Measurements from ENCODE around the gene POMT1. TPM values are rescaled to one million over a fixed set of nuclear protein-coding genes. Genes with fewer than 3 reads are reported as not detected.

The POMT1 gene
- polyA plus RNA-seq, 4 donors = 29.4 to 50.6 (median 35.5) TPM

- no peak for DNase-seq (ENCODE audit: low read depth in 4 of 4, low spot score in 3 of 4)
These were observed 19.8 kb downstream of the POMT1 start for GRCh38 chr9:131522257-131523085.

GRCh38 chr9:131523086-131523388 is 20.3 kb downstream of the POMT1 start:
- DNase-seq (ENCODE audit: low read depth in 4 of 4, low spot score in 3 of 4) = no peak

- DNase-seq (ENCODE audit: low read depth in 4 of 4, low spot score in 3 of 4) = no peak
These were observed 21.0 kb downstream of the POMT1 start for GRCh38 chr9:131523451-131524435.

GRCh38 chr9:131524665-131525315 is 22.1 kb downstream of the POMT1 start:
- DNase-seq (ENCODE audit: low read depth in 4 of 4, low spot score in 3 of 4) = no peak

- no peak for DNase-seq (ENCODE audit: low read depth in 4 of 4, low spot score in 3 of 4)
These were observed 23.2 kb downstream of the POMT1 start for GRCh38 chr9:131525643-131526565.

GRCh38 chr9:131528186-131528585 is 25.5 kb downstream of the POMT1 start:
- no peak for DNase-seq (ENCODE audit: low read depth in 4 of 4, low spot score in 3 of 4)

GRCh38 chr9:131528886-131529505 is 26.3 kb downstream of the POMT1 start:
- DNase-seq (ENCODE audit: low read depth in 4 of 4, low spot score in 3 of 4) = no peak

GRCh38 chr9:131529597-131530545 is 27.2 kb downstream of the POMT1 start:
- DNase-seq (ENCODE audit: low read depth in 4 of 4, low spot score in 3 of 4) = no peak

- DNase-seq (ENCODE audit: low read depth in 4 of 4, low spot score in 3 of 4) = no peak
These were observed 27.8 kb downstream of the POMT1 start for GRCh38 chr9:131530546-131530919.

GRCh38 chr9:131530920-131531832 is 28.5 kb downstream of the POMT1 start, which contains the start of gene UCK1:
Gene UCK1, minus strand, starts transcription at chr9:131531263. Its CDS starts 89 bp downstream, at chr9:131531174.
- DNase-seq (ENCODE audit: low read depth in 4 of 4, low spot score in 3 of 4) = peak in 3 of 4 donors; percentile 65 to 70 (median 65)

- DNase-seq (ENCODE audit: low read depth in 4 of 4, low spot score in 3 of 4) = no peak
These were observed 32.1 kb downstream of the POMT1 start for GRCh38 chr9:131534721-131535237.

GRCh38 chr9:131537946-131538345 is 35.2 kb downstream of the POMT1 start:
- no peak for DNase-seq (ENCODE audit: low read depth in 4 of 4, low spot score in 3 of 4)

GRCh38 chr9:131539223-131539923 is 36.7 kb downstream of the POMT1 start:
- DNase-seq (ENCODE audit: low read depth in 4 of 4, low spot score in 3 of 4) = no peak

- DNase-seq (ENCODE audit: low read depth in 4 of 4, low spot score in 3 of 4) = no peak
These were observed 40.4 kb downstream of the POMT1 start for GRCh38 chr9:131543141-131543540.

GRCh38 chr9:131545003-131545785 is 42.5 kb downstream of the POMT1 start, which contains the start of gene PRRT1B:
Gene PRRT1B, plus strand, starts transcription at chr9:131545523. Its CDS starts 93 bp downstream, at chr9:131545616.
- DNase-seq (ENCODE audit: low read depth in 4 of 4, low spot score in 3 of 4) = peak in 2 of 4 donors; percentile 71 to 73
